Osteocyte (in vitro differentiated cells): ENCODE results near the gene LSM4. TPM values are rescaled to one million over a fixed set of nuclear protein-coding genes. Genes with fewer than 3 reads are reported as not detected.
A peak's percentile ranks its signal among the peaks of the same experiment; 100 is the strongest.

Source experiments
- DNase-seq: peaks from one replicate; pipeline ENCODE4 v3.0.0; 2021; ENCODE audit warnings: mixed read lengths; ENCODE audit not compliant: unreplicated experiment; ENCODE audit errors: extremely low spot score
- H3K27ac Mint-ChIP-seq: one replicate; pipeline ENCODE4 v1.8.0; 2021; ENCODE audit warnings: mild to moderate bottlenecking, mixed read lengths; ENCODE audit not compliant: unreplicated experiment
- H3K27me3 Mint-ChIP-seq: one replicate; pipeline ENCODE4 v1.8.0; 2021; ENCODE audit warnings: mixed read lengths; ENCODE audit not compliant: unreplicated experiment
- H3K36me3 Mint-ChIP-seq: one replicate; pipeline ENCODE4 v1.8.0; 2021; ENCODE audit warnings: mixed read lengths; ENCODE audit not compliant: unreplicated experiment
- H3K4me1 Mint-ChIP-seq: one replicate; pipeline ENCODE4 v1.8.0; 2021; ENCODE audit warnings: mixed read lengths; ENCODE audit not compliant: unreplicated experiment
- H3K4me3 Mint-ChIP-seq: one replicate; pipeline ENCODE4 v1.8.0; 2021; ENCODE audit warnings: mild to moderate bottlenecking, moderate library complexity, mixed read lengths; ENCODE audit not compliant: unreplicated experiment
- H3K9me3 Mint-ChIP-seq: one replicate; pipeline ENCODE4 v1.8.0; 2021; ENCODE audit warnings: mixed read lengths; ENCODE audit not compliant: unreplicated experiment
- total RNA-seq: library from RNA; stranded (reverse); gene quantifications from 2 replicates; pipeline ENCODE4 v1.2.1, GENCODE V29; 2021
- TF ChIP-seq, protein P1 (sequence below): fragments of 200-600 bp; sonication (generic); IDR thresholded peaks from 2 replicates; pipeline ENCODE4 v1.5.0; 2021; ENCODE audit warnings: antibody characterized with exemption, mild to moderate bottlenecking, moderate library complexity

LSM4 gene
- total RNA-seq, 1 donor from 2014 or later = 92.1 TPM

DNA sequence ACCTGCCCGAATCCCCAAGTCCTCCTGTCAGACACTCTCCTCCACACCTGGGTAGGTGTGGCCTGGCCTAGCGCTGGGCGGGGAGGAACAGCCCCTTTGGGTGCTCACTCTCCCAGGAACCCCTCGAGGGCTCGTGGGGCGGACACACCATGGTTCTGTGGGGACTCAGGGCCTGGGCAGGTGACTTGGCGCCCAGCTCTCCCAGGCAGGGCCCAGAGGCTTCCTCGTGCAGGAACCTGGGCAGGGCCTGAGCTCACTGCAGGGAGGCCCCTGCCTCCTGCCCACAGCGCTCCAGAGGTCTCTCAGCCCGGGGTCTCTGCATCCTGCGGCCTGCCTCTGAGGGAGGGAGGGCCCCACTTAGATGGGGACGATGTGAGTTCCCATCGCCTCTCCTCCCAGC is 11.9 kb downstream of the LSM4 start:
- peaks cover 9% of the 10 kb centered on the region for H3K36me3 Mint-ChIP-seq
- no peaks in the 10 kb centered on the region for H3K9me3 Mint-ChIP-seq
- no peak overlapping the region for H3K4me3 Mint-ChIP-seq
- DNase-seq = no peak
- H3K4me1 Mint-ChIP-seq = peaks cover 19% of the 10 kb centered on the region
- H3K27ac Mint-ChIP-seq = no peak overlapping the region
- TF ChIP-seq, protein P1, sequence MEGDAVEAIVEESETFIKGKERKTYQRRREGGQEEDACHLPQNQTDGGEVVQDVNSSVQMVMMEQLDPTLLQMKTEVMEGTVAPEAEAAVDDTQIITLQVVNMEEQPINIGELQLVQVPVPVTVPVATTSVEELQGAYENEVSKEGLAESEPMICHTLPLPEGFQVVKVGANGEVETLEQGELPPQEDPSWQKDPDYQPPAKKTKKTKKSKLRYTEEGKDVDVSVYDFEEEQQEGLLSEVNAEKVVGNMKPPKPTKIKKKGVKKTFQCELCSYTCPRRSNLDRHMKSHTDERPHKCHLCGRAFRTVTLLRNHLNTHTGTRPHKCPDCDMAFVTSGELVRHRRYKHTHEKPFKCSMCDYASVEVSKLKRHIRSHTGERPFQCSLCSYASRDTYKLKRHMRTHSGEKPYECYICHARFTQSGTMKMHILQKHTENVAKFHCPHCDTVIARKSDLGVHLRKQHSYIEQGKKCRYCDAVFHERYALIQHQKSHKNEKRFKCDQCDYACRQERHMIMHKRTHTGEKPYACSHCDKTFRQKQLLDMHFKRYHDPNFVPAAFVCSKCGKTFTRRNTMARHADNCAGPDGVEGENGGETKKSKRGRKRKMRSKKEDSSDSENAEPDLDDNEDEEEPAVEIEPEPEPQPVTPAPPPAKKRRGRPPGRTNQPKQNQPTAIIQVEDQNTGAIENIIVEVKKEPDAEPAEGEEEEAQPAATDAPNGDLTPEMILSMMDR = no peak
- no peaks in the 10 kb centered on the region for H3K27me3 Mint-ChIP-seq

DNA sequence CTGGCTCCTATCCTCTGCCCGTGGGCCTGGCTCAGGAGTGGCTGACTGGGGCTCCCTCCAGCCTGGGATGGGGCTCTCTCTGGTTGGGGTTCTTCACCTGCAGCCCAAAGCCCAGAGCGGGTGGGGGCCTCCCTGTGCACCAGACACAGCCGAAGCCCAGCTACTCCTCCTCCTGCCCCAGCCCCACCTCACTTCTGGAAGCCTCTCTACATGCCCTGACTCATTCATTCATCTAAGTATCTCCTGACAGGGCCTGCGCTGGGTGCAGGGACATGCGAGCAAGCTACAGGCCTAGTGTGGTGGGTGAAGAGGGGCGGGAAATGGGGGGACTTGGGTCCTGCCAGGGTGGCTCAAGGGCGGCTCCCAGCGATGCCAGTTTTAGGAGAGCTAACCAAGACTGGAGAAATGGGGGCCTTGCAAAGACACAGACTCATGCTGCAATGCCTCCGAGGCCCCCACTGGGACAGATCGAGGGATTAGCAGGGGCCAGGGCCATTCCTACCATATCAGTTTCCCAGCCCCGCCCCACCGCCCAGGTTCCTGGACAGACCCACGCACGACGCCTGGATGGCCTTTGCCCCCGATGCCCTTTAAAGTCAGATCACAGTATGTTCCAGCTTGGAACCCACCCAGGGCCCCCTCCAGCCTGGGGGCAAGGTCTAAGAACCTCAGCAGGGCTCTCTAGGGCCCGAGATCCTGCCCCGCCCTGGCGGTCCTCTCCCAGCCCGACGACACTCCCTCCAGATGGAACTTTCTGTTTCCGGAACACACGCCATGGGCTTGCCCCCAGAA is 12.6 kb downstream of the LSM4 start:
- H3K4me3 Mint-ChIP-seq = no peak overlapping the region
- TF ChIP-seq, protein P1 = no peak
- H3K9me3 Mint-ChIP-seq = no peaks in the 10 kb centered on the region
- H3K27me3 Mint-ChIP-seq = no peaks in the 10 kb centered on the region
- no peak for DNase-seq
- H3K4me1 Mint-ChIP-seq = peaks cover 23% of the 10 kb centered on the region
- H3K36me3 Mint-ChIP-seq = peaks cover 7% of the 10 kb centered on the region
- H3K27ac Mint-ChIP-seq = no peak overlapping the region

DNA sequence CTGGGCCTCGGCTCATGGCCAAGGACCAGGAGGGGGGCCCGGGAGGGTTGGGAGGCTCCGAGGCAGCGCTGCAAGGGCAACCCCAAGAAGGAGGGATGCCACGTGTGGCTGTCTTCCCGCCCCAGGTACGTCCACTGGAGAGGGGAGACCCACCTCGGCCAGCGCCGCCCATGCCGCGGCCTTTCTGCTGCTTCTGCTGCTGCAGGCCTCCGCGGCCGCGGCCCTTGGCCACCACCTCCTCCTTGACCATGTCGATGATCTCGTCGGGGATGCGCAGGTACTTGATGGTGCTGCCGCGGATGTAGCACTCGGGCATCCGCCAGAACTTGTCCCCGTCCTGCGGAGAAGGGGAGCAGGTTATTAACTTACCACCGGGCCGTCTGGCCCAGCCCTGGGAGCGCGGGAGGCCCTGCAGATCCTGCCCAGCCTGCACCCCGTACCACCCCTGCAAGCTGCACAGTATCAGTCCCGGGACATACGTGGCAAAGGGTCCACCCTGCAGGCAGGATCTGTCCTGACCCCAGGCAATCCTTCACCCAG is 13.3 kb downstream of the LSM4 start:
- Mint-ChIP-seq H3K4me3 (no peak overlapping the region), H3K36me3 (peaks cover 7% of the 10 kb centered on the region), H3K4me1 (peaks cover 29% of the 10 kb centered on the region), H3K27me3 (no peaks in the 10 kb centered on the region), H3K9me3 (no peaks in the 10 kb centered on the region), H3K27ac (no peak overlapping the region)
- TF ChIP-seq, protein P1 = no peak
- DNase-seq = no peak

DNA sequence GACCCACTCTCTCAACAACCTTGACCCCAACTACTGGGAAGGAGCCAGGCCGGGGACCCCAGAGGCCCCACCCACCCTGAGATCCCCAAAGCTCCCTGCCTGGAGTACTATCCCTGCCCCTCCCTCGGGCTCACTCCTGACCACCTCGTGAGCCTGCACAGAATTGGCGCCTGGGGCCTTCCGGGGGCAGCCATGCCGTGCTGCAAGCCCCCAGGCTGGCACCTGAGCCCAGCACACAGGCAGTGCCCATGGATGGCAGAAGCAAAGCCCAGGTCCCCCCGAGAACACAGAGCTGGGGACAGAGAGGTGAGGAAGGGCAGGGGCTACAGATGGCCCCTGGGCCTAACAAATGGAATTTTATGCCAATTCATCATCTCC is 13.9 kb downstream of the LSM4 start:
- Mint-ChIP-seq H3K9me3 (no peaks in the 10 kb centered on the region), H3K4me1 (peaks cover 36% of the 10 kb centered on the region), H3K4me3 (no peak overlapping the region), H3K27ac (no peak overlapping the region), H3K36me3 (peaks cover 5% of the 10 kb centered on the region), H3K27me3 (no peaks in the 10 kb centered on the region)
- DNase-seq = no peak
- TF ChIP-seq, protein P1 = no peak

DNA sequence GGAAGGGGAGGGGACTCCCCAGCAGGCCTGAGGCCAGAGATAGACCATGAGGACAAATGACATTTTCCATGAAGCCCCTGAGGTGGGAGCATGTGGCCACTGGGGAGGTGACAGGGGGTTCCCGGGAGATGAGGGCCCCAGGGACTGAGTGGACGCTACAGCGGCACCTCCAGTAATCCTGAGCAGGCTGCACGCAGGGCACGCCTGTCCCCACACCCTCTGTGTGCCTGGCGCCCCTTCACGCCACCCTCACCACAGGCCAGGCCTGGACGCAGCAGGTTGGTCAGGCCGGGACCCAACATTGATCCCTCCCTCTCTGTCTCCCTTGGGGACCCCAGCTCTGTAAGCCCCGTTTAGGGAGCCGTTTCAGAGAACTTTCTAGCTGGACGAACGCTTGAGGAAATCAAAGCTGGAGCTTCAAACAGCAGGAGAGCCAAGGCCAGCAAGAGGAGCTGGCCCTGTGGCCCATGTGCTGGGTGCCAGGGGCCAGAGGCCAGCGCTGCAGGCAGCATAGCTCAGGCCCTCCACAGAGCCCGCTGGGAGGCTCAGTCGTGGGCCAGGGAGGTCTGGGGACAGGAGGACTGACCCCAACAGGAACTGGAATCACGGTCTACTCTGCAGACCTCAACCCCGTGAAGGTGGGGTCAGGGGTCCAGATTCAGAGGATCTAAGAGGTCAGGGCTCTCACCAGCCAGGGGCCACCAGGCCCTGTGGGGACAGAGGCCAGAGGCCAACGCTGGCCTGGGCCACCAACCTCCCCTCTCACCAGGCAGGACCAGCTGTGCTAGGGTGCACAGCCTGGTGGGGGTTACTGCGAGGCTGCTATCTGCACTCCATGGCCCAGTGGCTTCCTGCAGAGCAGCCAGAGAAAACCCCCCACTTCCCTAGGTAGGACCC is 14.6 kb downstream of the LSM4 start:
- no peak for DNase-seq
- H3K9me3 Mint-ChIP-seq = no peaks in the 10 kb centered on the region
- H3K36me3 Mint-ChIP-seq = peaks cover 5% of the 10 kb centered on the region

More for the DNA sequence above, 14.6 kb downstream of the LSM4 start:
- Mint-ChIP-seq H3K4me3 (no peak overlapping the region), H3K27ac (peak overlapping the region; percentile 100), H3K27me3 (no peaks in the 10 kb centered on the region), H3K4me1 (peaks cover 42% of the 10 kb centered on the region)
- TF ChIP-seq, protein P1 = no peak
